SK-N-SH treated with all-trans-retinoic acid at 6 μM for 48 hours (cell line): ENCODE results near the gene GAPVD1.

Experiments used
- ARNTL ChIP-seq: fragments of 450-650 bp; formaldehyde crosslinking; IDR thresholded peaks from 2 replicates; pipeline ENCODE4 v1.5.0; 2020; ENCODE audit warnings: low read depth, mild to moderate bottlenecking, moderate library complexity, borderline replicate concordance
- BACH2 ChIP-seq: fragments of 250-450 bp; sonication (Bioruptor Pico); IDR thresholded peaks from 2 replicates; pipeline ENCODE4 v1.9.0; 2021; ENCODE audit warnings: mild to moderate bottlenecking, borderline replicate concordance
- CSDC2 ChIP-seq: fragments of 250-450 bp; sonication (Bioruptor Pico); IDR thresholded peaks from 2 replicates; pipeline ENCODE4 v1.5.0; 2020; ENCODE audit warnings: mild to moderate bottlenecking, moderate library complexity
- ESRRG ChIP-seq: fragments of 250-450 bp; sonication (Bioruptor Pico); IDR thresholded peaks from 2 replicates; pipeline ENCODE4 v1.6.1; 2021; ENCODE audit warnings: mild to moderate bottlenecking
- GLIS3 ChIP-seq: fragments of 250-450 bp; sonication (Bioruptor Pico); IDR thresholded peaks from 2 replicates; pipeline ENCODE4 v1.5.0; 2020; ENCODE audit warnings: mild to moderate bottlenecking, moderate library complexity
- OSR1 ChIP-seq: fragments of 250-450 bp; sonication (Bioruptor Pico); IDR thresholded peaks from 2 replicates; pipeline ENCODE4 v1.8.0; 2022; ENCODE audit warnings: moderate library complexity, mild to moderate bottlenecking, inconsistent platforms
- RARB ChIP-seq: fragments of 250-450 bp; sonication (Bioruptor Pico); IDR thresholded peaks from 2 replicates; pipeline ENCODE4 v1.8.0; 2021; ENCODE audit warnings: mild to moderate bottlenecking, moderate library complexity
- SNAI2 ChIP-seq: fragments of 250-450 bp; sonication (Bioruptor Pico); IDR thresholded peaks from 2 replicates; pipeline ENCODE4 v1.5.0; 2020; ENCODE audit warnings: mild to moderate bottlenecking, moderate library complexity
- TCF4 ChIP-seq: fragments of 250-450 bp; sonication (Bioruptor Pico); IDR thresholded peaks from 2 replicates; pipeline ENCODE4 v1.8.0; 2021; ENCODE audit warnings: mild to moderate bottlenecking, moderate library complexity, borderline replicate concordance
- ZFP30 ChIP-seq: fragments of 450-650 bp; formaldehyde crosslinking; IDR thresholded peaks from 2 replicates; pipeline ENCODE4 v1.5.0; 2022; ENCODE audit warnings: mild to moderate bottlenecking, moderate library complexity
- ZNF565 ChIP-seq: fragments of 450-650 bp; formaldehyde crosslinking; conservative IDR thresholded peaks from 2 replicates; pipeline ENCODE4 v1.5.0; 2020; ENCODE audit warnings: low read depth, mild to moderate bottlenecking, moderate library complexity
- TF ChIP-seq, protein P1 (sequence below): fragments of 250-450 bp; sonication (Bioruptor Pico); IDR thresholded peaks from 2 replicates; pipeline ENCODE4 v1.5.1; 2020; ENCODE audit warnings: low read depth, mild to moderate bottlenecking, moderate library complexity
- TF ChIP-seq, protein P2 (sequence below): fragments of 250-450 bp; sonication (Bioruptor Pico); IDR thresholded peaks from 2 replicates; pipeline ENCODE4 v1.8.0; 2020; ENCODE audit warnings: mild to moderate bottlenecking, moderate library complexity, borderline replicate concordance

DNA sequence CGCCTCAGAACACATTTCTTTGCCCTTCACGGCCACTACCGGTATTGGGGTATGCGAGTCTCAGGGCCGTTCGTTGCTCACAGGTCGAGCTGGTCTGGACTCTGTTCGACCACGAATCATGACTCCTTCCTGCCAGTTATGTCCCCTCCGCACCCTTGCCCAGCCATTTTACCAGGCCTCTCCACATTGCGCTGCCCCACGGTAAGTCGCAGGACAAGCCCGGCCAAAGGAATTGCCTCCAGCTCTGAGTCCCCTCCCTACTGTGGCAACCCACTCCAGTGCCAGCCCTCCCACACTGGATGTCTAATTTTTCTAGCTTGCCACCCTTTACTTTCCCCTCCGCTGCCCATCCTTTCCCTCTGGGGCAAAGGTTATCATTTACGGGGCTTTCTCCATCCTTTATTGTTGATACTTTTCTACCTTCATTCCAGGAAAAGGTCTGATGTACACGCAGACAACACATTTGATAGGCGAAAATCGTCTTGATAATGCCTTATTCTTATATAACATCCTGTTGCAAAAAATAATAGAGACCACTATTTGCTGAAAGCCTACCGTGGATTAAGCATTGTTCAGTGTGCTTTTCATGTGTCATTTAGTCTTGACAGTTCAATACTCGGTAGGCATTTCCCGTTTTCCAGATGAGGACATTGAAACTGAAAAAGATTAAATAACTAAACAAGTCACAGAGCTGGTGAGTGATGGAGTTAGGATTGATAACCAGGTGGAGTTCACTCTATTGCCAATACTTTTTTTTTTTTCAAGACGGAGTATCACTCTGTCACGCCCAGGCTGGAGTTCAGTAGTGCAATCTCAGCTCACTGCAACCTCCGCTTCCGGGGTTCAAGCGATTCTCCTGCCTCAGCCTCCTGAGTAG is 19.5 kb upstream of the GAPVD1 start:
- TF ChIP-seq ARNTL (CRISPR knock-in tag) (no peak), CSDC2 (CRISPR knock-in tag) (no peak), ESRRG (CRISPR knock-in tag) (no peak), ZFP30 (no peak), SNAI2 (no peak), BACH2 (CRISPR knock-in tag) (no peak), RARB (CRISPR knock-in tag) (no peak), ZNF565 (no peak), OSR1 (no peak), GLIS3 (CRISPR knock-in tag) (no peak), TCF4 (CRISPR knock-in tag) (no peak)
- TF ChIP-seq, protein P1, sequence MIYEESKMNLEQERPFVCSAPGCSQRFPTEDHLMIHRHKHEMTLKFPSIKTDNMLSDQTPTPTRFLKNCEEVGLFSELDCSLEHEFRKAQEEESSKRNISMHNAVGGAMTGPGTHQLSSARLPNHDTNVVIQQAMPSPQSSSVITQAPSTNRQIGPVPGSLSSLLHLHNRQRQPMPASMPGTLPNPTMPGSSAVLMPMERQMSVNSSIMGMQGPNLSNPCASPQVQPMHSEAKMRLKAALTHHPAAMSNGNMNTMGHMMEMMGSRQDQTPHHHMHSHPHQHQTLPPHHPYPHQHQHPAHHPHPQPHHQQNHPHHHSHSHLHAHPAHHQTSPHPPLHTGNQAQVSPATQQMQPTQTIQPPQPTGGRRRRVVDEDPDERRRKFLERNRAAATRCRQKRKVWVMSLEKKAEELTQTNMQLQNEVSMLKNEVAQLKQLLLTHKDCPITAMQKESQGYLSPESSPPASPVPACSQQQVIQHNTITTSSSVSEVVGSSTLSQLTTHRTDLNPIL, result no peak
- TF ChIP-seq, protein P2, sequence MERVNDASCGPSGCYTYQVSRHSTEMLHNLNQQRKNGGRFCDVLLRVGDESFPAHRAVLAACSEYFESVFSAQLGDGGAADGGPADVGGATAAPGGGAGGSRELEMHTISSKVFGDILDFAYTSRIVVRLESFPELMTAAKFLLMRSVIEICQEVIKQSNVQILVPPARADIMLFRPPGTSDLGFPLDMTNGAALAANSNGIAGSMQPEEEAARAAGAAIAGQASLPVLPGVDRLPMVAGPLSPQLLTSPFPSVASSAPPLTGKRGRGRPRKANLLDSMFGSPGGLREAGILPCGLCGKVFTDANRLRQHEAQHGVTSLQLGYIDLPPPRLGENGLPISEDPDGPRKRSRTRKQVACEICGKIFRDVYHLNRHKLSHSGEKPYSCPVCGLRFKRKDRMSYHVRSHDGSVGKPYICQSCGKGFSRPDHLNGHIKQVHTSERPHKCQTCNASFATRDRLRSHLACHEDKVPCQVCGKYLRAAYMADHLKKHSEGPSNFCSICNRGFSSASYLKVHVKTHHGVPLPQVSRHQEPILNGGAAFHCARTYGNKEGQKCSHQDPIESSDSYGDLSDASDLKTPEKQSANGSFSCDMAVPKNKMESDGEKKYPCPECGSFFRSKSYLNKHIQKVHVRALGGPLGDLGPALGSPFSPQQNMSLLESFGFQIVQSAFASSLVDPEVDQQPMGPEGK, result no peak
